Neural cell (in vitro differentiated cells): Measurements from ENCODE around the gene TRABD2B. TPM values are rescaled to one million over a fixed set of nuclear protein-coding genes. Genes with fewer than 3 reads are reported as not detected.

Experiments
- H2AFZ ChIP-seq: fragments of 200-600, 300-800 bp; sonication (generic), shearing (Covaris generic); 2 replicates; pipeline ENCODE4 v1.6.0; 2014; ENCODE audit warnings: low read depth, mild to moderate bottlenecking, antibody characterized with exemption, low read length, moderate library complexity
- H3F3A ChIP-seq: fragments of 200-600 bp; shearing (Covaris generic); 2 replicates; pipeline ENCODE4 v1.6.1; 2016; ENCODE audit warnings: mild to moderate bottlenecking, moderate library complexity, mixed read lengths, antibody characterized with exemption, low read length; ENCODE audit not compliant: insufficient read depth, poor library complexity, severe bottlenecking
- H3K27ac ChIP-seq: fragments of 200-600, 300-800 bp; sonication (generic), shearing (Covaris generic); 2 replicates; pipeline ENCODE4 v1.5.1; 2014; ENCODE audit warnings: mild to moderate bottlenecking, low read length, moderate library complexity
- H3K27me3 ChIP-seq: fragments of 300-800, 200-600 bp; sonication (generic), shearing (Covaris generic); 2 replicates; pipeline ENCODE4 v1.6.0; 2014; ENCODE audit warnings: mild to moderate bottlenecking, low read depth, low read length, moderate library complexity; ENCODE audit not compliant: insufficient read depth
- H3K36me3 ChIP-seq: fragments of 300-800, 200-600 bp; sonication (generic), shearing (Covaris generic); 2 replicates; pipeline ENCODE4 v1.5.1; 2014; ENCODE audit warnings: mild to moderate bottlenecking, antibody characterized with exemption, low read length, moderate library complexity; ENCODE audit not compliant: insufficient read depth
- H3K4me2 ChIP-seq: fragments of 300-800, 200-600 bp; sonication (generic), shearing (Covaris generic); 2 replicates; pipeline ENCODE4 v1.6.0; 2014; ENCODE audit warnings: mild to moderate bottlenecking, low read length
- H3K4me3 ChIP-seq: fragments of 300-800, 200-600 bp; sonication (generic), shearing (Covaris generic); 2 replicates; pipeline ENCODE4 v1.5.1; 2014; ENCODE audit warnings: mild to moderate bottlenecking, low read length, moderate library complexity
- H3K79me2 ChIP-seq: fragments of 200-600 bp; shearing (Covaris generic); replicated peaks from 2 replicates; pipeline ENCODE4 v1.6.0; 2014; ENCODE audit warnings: mild to moderate bottlenecking, low read length, moderate library complexity; ENCODE audit not compliant: insufficient read depth
- H3K9ac ChIP-seq: fragments of 300-800, 200-600 bp; sonication (generic), shearing (Covaris generic); 2 replicates; pipeline ENCODE4 v1.6.1; 2016; ENCODE audit warnings: mild to moderate bottlenecking, low read length, mixed read lengths
- H3K9me2 ChIP-seq: fragments of 200-600 bp; shearing (Covaris generic); 2 replicates; pipeline ENCODE4 v1.6.1; 2016; ENCODE audit warnings: mild to moderate bottlenecking, low read length, mixed read lengths; ENCODE audit not compliant: insufficient read depth
- H3K9me3 ChIP-seq: fragments of 200-600, 300-800 bp; sonication (generic), shearing (Covaris generic); 2 replicates; pipeline ENCODE4 v1.6.1; 2016; ENCODE audit warnings: mild to moderate bottlenecking, mixed run types, low read length, moderate library complexity, mixed read lengths
- H4K20me1 ChIP-seq: fragments of 200-600 bp; shearing (Covaris generic); 2 replicates; pipeline ENCODE4 v1.6.1; 2016; ENCODE audit warnings: mild to moderate bottlenecking, mixed run types; ENCODE audit not compliant: insufficient read depth
- CTCF ChIP-seq: fragments of 450-650 bp; IDR thresholded peaks from 2 replicates; pipeline ENCODE4 v1.5.1; 2014; ENCODE audit warnings: antibody characterized with exemption, mild to moderate bottlenecking, moderate library complexity; ENCODE audit not compliant: poor library complexity, severe bottlenecking
- EP300 ChIP-seq: fragments of 450-650 bp; conservative IDR thresholded peaks from 2 replicates; pipeline ENCODE4 v1.6.1; 2014; ENCODE audit warnings: antibody characterized with exemption, mild to moderate bottlenecking, moderate library complexity; ENCODE audit not compliant: poor library complexity, severe bottlenecking
- EZH2 ChIP-seq: fragments of 200-600, 300-800 bp; shearing (Covaris generic), sonication (generic); IDR thresholded peaks from 2 replicates; pipeline ENCODE4 v1.6.1; 2014; ENCODE audit warnings: antibody characterized with exemption, low read length, borderline replicate concordance, mild to moderate bottlenecking; ENCODE audit not compliant: insufficient read depth, poor library complexity, severe bottlenecking
- MXI1 ChIP-seq: fragments of 450-650 bp; conservative IDR thresholded peaks from 2 replicates; pipeline ENCODE4 v1.6.1; 2014; ENCODE audit warnings: antibody characterized with exemption, mild to moderate bottlenecking; ENCODE audit not compliant: poor library complexity, severe bottlenecking
- POLR2AphosphoS5 ChIP-seq: IDR thresholded peaks from 2 replicates; pipeline ENCODE4 v1.6.1; 2012
- RAD21 ChIP-seq: fragments of 450-650 bp; conservative IDR thresholded peaks from 2 replicates; pipeline ENCODE4 v1.6.1; 2014; ENCODE audit warnings: antibody characterized with exemption, mild to moderate bottlenecking, moderate library complexity
- SMC3 ChIP-seq: fragments of 450-650 bp; conservative IDR thresholded peaks from 2 replicates; pipeline ENCODE4 v1.6.1; 2014; ENCODE audit warnings: antibody characterized with exemption, mild to moderate bottlenecking, moderate library complexity; ENCODE audit not compliant: poor library complexity
- TAF1 ChIP-seq: IDR thresholded peaks from 2 replicates; pipeline ENCODE4 v1.6.1; 2012; ENCODE audit warnings: low read depth
- polyA plus RNA-seq: library from polyadenylated mRNA; depleted of rRNA; stranded (reverse); fragments of >200 nt; gene quantifications from 2 replicates; pipeline ENCODE4 v1.2.3, GENCODE V29; 2014
- TF ChIP-seq, protein P1 (sequence below): IDR thresholded peaks from 2 replicates; pipeline ENCODE4 v1.6.1; 2012; ENCODE audit warnings: borderline replicate concordance

TRABD2B gene
- polyA plus RNA-seq, 1 donor from 2014 or later = 0.02 TPM

GRCh38 chr1:47835409-47835808 lies 161.8 kb downstream of the TRABD2B start:
- H3K9ac ChIP-seq = no peak overlapping the region
- TF ChIP-seq EZH2 (no peak), RAD21 (no peak), SMC3 (no peak), MXI1 (no peak), TAF1 (no peak), CTCF (no peak), POLR2AphosphoS5 (no peak), EP300 (no peak)
- TF ChIP-seq, protein P1, sequence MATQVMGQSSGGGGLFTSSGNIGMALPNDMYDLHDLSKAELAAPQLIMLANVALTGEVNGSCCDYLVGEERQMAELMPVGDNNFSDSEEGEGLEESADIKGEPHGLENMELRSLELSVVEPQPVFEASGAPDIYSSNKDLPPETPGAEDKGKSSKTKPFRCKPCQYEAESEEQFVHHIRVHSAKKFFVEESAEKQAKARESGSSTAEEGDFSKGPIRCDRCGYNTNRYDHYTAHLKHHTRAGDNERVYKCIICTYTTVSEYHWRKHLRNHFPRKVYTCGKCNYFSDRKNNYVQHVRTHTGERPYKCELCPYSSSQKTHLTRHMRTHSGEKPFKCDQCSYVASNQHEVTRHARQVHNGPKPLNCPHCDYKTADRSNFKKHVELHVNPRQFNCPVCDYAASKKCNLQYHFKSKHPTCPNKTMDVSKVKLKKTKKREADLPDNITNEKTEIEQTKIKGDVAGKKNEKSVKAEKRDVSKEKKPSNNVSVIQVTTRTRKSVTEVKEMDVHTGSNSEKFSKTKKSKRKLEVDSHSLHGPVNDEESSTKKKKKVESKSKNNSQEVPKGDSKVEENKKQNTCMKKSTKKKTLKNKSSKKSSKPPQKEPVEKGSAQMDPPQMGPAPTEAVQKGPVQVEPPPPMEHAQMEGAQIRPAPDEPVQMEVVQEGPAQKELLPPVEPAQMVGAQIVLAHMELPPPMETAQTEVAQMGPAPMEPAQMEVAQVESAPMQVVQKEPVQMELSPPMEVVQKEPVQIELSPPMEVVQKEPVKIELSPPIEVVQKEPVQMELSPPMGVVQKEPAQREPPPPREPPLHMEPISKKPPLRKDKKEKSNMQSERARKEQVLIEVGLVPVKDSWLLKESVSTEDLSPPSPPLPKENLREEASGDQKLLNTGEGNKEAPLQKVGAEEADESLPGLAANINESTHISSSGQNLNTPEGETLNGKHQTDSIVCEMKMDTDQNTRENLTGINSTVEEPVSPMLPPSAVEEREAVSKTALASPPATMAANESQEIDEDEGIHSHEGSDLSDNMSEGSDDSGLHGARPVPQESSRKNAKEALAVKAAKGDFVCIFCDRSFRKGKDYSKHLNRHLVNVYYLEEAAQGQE = no peak
- no peaks in the 10 kb centered on the region for H3K36me3 ChIP-seq
- no peak overlapping the region for H3K4me3 ChIP-seq
- no peaks in the 10 kb centered on the region for H3K27me3 ChIP-seq
- no peak overlapping the region for H3K4me2 ChIP-seq
- no peaks in the 10 kb centered on the region for H3K9me3 ChIP-seq
- H2AFZ ChIP-seq = no peak overlapping the region
- no peaks in the 10 kb centered on the region for H3F3A ChIP-seq
- no peaks in the 10 kb centered on the region for H4K20me1 ChIP-seq
- H3K27ac ChIP-seq = no peak overlapping the region
- H3K79me2 ChIP-seq = no peaks in the 10 kb centered on the region
- H3K9me2 ChIP-seq = no peaks in the 10 kb centered on the region

DNA sequence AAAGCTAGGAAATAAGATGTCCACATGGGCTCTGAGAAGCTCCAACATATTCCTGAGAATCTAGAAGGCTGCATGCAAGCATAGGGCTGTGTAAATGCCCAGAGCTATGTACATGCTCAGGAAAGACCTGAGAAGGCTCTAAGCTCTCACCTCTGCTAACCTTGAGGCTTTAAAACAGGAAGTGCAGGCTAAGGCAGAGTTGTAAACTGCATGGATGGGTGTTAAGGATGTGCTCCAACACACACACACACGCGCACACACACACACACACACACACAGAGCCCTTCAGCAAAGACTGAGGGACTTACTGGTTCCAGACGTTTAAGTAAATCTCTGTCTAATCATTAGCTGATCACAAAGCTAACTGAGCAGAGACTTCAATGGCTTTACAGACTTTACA lies 162.9 kb downstream of the TRABD2B start:
- no peak overlapping the region for H3K4me3 ChIP-seq
- no peaks in the 10 kb centered on the region for H3F3A ChIP-seq
- no peak overlapping the region for H3K27ac ChIP-seq
- no peaks in the 10 kb centered on the region for H3K36me3 ChIP-seq
- H3K27me3 ChIP-seq = no peaks in the 10 kb centered on the region
- TF ChIP-seq CTCF (no peak), RAD21 (no peak), EP300 (no peak), MXI1 (no peak), SMC3 (no peak), EZH2 (no peak), POLR2AphosphoS5 (no peak), TAF1 (no peak)
- TF ChIP-seq, protein P1 = no peak
- H3K9me3 ChIP-seq = no peaks in the 10 kb centered on the region
- no peak overlapping the region for H2AFZ ChIP-seq
- no peak overlapping the region for H3K9ac ChIP-seq
- H3K79me2 ChIP-seq = no peaks in the 10 kb centered on the region
- H3K9me2 ChIP-seq = no peaks in the 10 kb centered on the region
- no peak overlapping the region for H3K4me2 ChIP-seq
- no peaks in the 10 kb centered on the region for H4K20me1 ChIP-seq
